ENCODE results near the gene OR7G1. TPM values are rescaled to one million over a fixed set of nuclear protein-coding genes. Genes with fewer than 3 reads are reported as not detected.

OR7G1 gene
- not detected in 2 replicates for total RNA-seq (2014; rRNA removed; shearing (Covaris generic))

GRCh38 chr19:9115307-9115813 lies at the start of gene OR7G1:
OR7G1 (minus strand) TSS chr19:9115763; CDS start chr19:9115763, 0 bp downstream.
- DNase-seq (ENCODE audit: low spot score), result no peak
- in situ Hi-C loops (cut with HindIII; ENCODE audit: low sequenced_read_pairs), result no loop called here

GRCh38 chr19:9165261-9165660 lies 49.7 kb upstream of the OR7G1 start:
- no peak for DNase-seq (ENCODE audit: low spot score)
- in situ Hi-C loops (cut with HindIII; ENCODE audit: low sequenced_read_pairs), result no loop called here

- DNase-seq (ENCODE audit: low spot score), result no peak
- in situ Hi-C loops (cut with HindIII; ENCODE audit: low sequenced_read_pairs), result no loop called here
These were observed 45.9 kb upstream of the OR7G1 start for GRCh38 chr19:9161427-9161826.

- in situ Hi-C loops (cut with HindIII; ENCODE audit: low sequenced_read_pairs), result no loop called here
- DNase-seq (ENCODE audit: low spot score), result no peak
These were observed 44.3 kb upstream of the OR7G1 start for GRCh38 chr19:9159891-9160290.

- in situ Hi-C loops (cut with HindIII; ENCODE audit: low sequenced_read_pairs), result no loop called here
- no peak for DNase-seq (ENCODE audit: low spot score)
These were observed 40.7 kb upstream of the OR7G1 start for GRCh38 chr19:9156304-9156703.

GRCh38 chr19:9155591-9155990 lies 40.0 kb upstream of the OR7G1 start:
- DNase-seq (ENCODE audit: low spot score), result no peak
- in situ Hi-C loops (cut with HindIII; ENCODE audit: low sequenced_read_pairs), result no loop called here

GRCh38 chr19:9151367-9151766 lies 35.8 kb upstream of the OR7G1 start:
- DNase-seq (ENCODE audit: low spot score), result no peak
- in situ Hi-C loops (cut with HindIII; ENCODE audit: low sequenced_read_pairs), result no loop called here

GRCh38 chr19:9150650-9151049 lies 35.1 kb upstream of the OR7G1 start:
- in situ Hi-C loops (cut with HindIII; ENCODE audit: low sequenced_read_pairs), result no loop called here
- no peak for DNase-seq (ENCODE audit: low spot score)

GRCh38 chr19:9149997-9150396 lies 34.4 kb upstream of the OR7G1 start:
- DNase-seq (ENCODE audit: low spot score), result no peak
- in situ Hi-C loops (cut with HindIII; ENCODE audit: low sequenced_read_pairs), result no loop called here

GRCh38 chr19:9148697-9149096 lies 33.1 kb upstream of the OR7G1 start:
- DNase-seq (ENCODE audit: low spot score), result no peak
- in situ Hi-C loops (cut with HindIII; ENCODE audit: low sequenced_read_pairs), result no loop called here

GRCh38 chr19:9146882-9147281 lies 31.3 kb upstream of the OR7G1 start:
- no peak for DNase-seq (ENCODE audit: low spot score)
- in situ Hi-C loops (cut with HindIII; ENCODE audit: low sequenced_read_pairs), result no loop called here

- DNase-seq (ENCODE audit: low spot score), result no peak
- in situ Hi-C loops (cut with HindIII; ENCODE audit: low sequenced_read_pairs), result no loop called here
These were observed 29.4 kb upstream of the OR7G1 start for GRCh38 chr19:9144920-9145319.

- in situ Hi-C loops (cut with HindIII; ENCODE audit: low sequenced_read_pairs), result no loop called here
- peak; percentile 95 for DNase-seq (ENCODE audit: low spot score)
These were observed 24.8 kb upstream of the OR7G1 start, which contains the start of gene ZNF317 for GRCh38 chr19:9140159-9140874. ZNF317 (plus strand) TSS chr19:9140397; CDS start chr19:9156017, 15,620 bp downstream.

- in situ Hi-C loops (cut with HindIII; ENCODE audit: low sequenced_read_pairs), result no loop called here
- no peak for DNase-seq (ENCODE audit: low spot score)
These were observed 24.1 kb upstream of the OR7G1 start for GRCh38 chr19:9139609-9140158.

GRCh38 chr19:9132422-9132821 lies 16.9 kb upstream of the OR7G1 start:
- in situ Hi-C loops (cut with HindIII; ENCODE audit: low sequenced_read_pairs), result no loop called here
- no peak for DNase-seq (ENCODE audit: low spot score)

- in situ Hi-C loops (cut with HindIII; ENCODE audit: low sequenced_read_pairs), result no loop called here
- no peak for DNase-seq (ENCODE audit: low spot score)
These were observed 15.4 kb upstream of the OR7G1 start for GRCh38 chr19:9130965-9131364.

- in situ Hi-C loops (cut with HindIII; ENCODE audit: low sequenced_read_pairs), result no loop called here
- DNase-seq (ENCODE audit: low spot score), result no peak
These were observed 12.6 kb upstream of the OR7G1 start for GRCh38 chr19:9128171-9128570.

- in situ Hi-C loops (cut with HindIII; ENCODE audit: low sequenced_read_pairs), result no loop called here
- no peak for DNase-seq (ENCODE audit: low spot score)
These were observed 11.4 kb upstream of the OR7G1 start, which contains the start of gene OR7G3 for GRCh38 chr19:9126900-9127405. OR7G3 (minus strand) TSS chr19:9126950; CDS start chr19:9126950, 0 bp downstream.

- in situ Hi-C loops (cut with HindIII; ENCODE audit: low sequenced_read_pairs), result no loop called here
- DNase-seq (ENCODE audit: low spot score), result no peak
These were observed 984 bp upstream of the OR7G1 start for GRCh38 chr19:9116547-9116946.

GRCh38 chr19:9109959-9110358 lies 5.6 kb downstream of the OR7G1 start:
- in situ Hi-C loops (cut with HindIII; ENCODE audit: low sequenced_read_pairs), result no loop called here
- DNase-seq (ENCODE audit: low spot score), result no peak
